HPDE6-E6E7 (cell line): ENCODE data around the gene CRELD2.

Source experiments
- DNase-seq: peaks from one replicate; pipeline ENCODE4 v3.0.0; 2011; ENCODE audit warnings: missing footprints; ENCODE audit errors: extremely low spot score

The CRELD2 gene

GRCh38 chr22:49887064-49887451 is 31.4 kb upstream of the CRELD2 start:
- DNase-seq = no peak

- DNase-seq = no peak
Measured at GRCh38 chr22:49887702-49888101, 30.7 kb upstream of the CRELD2 start.

- no peak for DNase-seq
Measured at GRCh38 chr22:49889071-49889470, 29.4 kb upstream of the CRELD2 start.

- DNase-seq = no peak
Measured at GRCh38 chr22:49892226-49892899, 26.1 kb upstream of the CRELD2 start.

GRCh38 chr22:49893025-49893424 is 25.4 kb upstream of the CRELD2 start:
- no peak for DNase-seq

- DNase-seq = no peak
Measured at GRCh38 chr22:49894322-49895054, 23.9 kb upstream of the CRELD2 start.

- no peak for DNase-seq
Measured at GRCh38 chr22:49896201-49896600, 22.2 kb upstream of the CRELD2 start.

GRCh38 chr22:49897015-49897684 is 21.3 kb upstream of the CRELD2 start:
- no peak for DNase-seq

GRCh38 chr22:49899530-49899929 is 18.9 kb upstream of the CRELD2 start:
- no peak for DNase-seq

- no peak for DNase-seq
Measured at GRCh38 chr22:49900441-49901230, 17.8 kb upstream of the CRELD2 start.

- no peak for DNase-seq
Measured at GRCh38 chr22:49901457-49901856, 17.0 kb upstream of the CRELD2 start.

GRCh38 chr22:49903322-49904039 is 15.0 kb upstream of the CRELD2 start:
- no peak for DNase-seq

GRCh38 chr22:49904040-49904369 is 14.4 kb upstream of the CRELD2 start:
- DNase-seq = no peak

GRCh38 chr22:49905465-49905864 is 13.0 kb upstream of the CRELD2 start:
- DNase-seq = no peak

GRCh38 chr22:49906071-49906798 is 12.2 kb upstream of the CRELD2 start:
- no peak for DNase-seq

- no peak for DNase-seq
Measured at GRCh38 chr22:49906799-49907290, 11.6 kb upstream of the CRELD2 start.

GRCh38 chr22:49907807-49908206 is 10.6 kb upstream of the CRELD2 start:
- DNase-seq = no peak

- no peak for DNase-seq
Measured at GRCh38 chr22:49909476-49910205, 8.8 kb upstream of the CRELD2 start.

- DNase-seq = no peak
Measured at GRCh38 chr22:49910229-49911155, 7.9 kb upstream of the CRELD2 start.
